H1 (cell line): ENCODE results near the gene PAK6. TPM values are rescaled to one million over a fixed set of nuclear protein-coding genes. Genes with fewer than 3 reads are reported as not detected.

Experiments
- CTCF ChIA-PET: fragments of 300-600 bp; sonication (Branson Sonifier 250); formaldehyde crosslinking; loops from one replicate; lab custom pipeline; 2021; ENCODE audit not compliant: partially characterized antibody; lab: Charles Lee
- POLR2A ChIA-PET: fragments of 300-600 bp; sonication (Branson Sonifier 250); formaldehyde crosslinking; loops from one replicate; lab custom pipeline; 2021; ENCODE audit warnings: inconsistent platforms; ENCODE audit not compliant: partially characterized antibody; lab: Charles Lee
- DNase-seq, 2 experiments: peaks; one replicate each; pipeline versions ENCODE4 v3.0.0 to v3.0.0-alpha.2; 2010 to 2022; ENCODE audit warnings: low spot score in 2 of 2, low read depth in 1 of 2, mixed read lengths in 1 of 2
- FAIRE-seq: peaks from 2 replicates; lab custom pipeline; 2011; peaks lifted over from hg19 to GRCh38; lab: Jason Lieb, UNC
- H2AFZ ChIP-seq: 2 replicates; pipeline ENCODE4 v1.8.1; 2012; ENCODE audit warnings: low read length, inconsistent platforms
- H2AK5ac ChIP-seq: 2 replicates; pipeline ENCODE4 v1.6.1; 2013; ENCODE audit warnings: low read depth, low read length
- H2BK120ac ChIP-seq: replicated peaks from 2 replicates; pipeline ENCODE3; 2013; ENCODE audit warnings: low read depth, low read length, inconsistent platforms
- H2BK12ac ChIP-seq: 2 replicates; pipeline ENCODE4 v1.6.1; 2013; ENCODE audit warnings: low read depth, low read length
- H2BK15ac ChIP-seq: 2 replicates; pipeline ENCODE4 v1.6.1; 2013; ENCODE audit warnings: low read length
- H2BK20ac ChIP-seq: 2 replicates; pipeline ENCODE4 v1.6.1; 2013; ENCODE audit warnings: low read length
- H2BK5ac ChIP-seq: 2 replicates; pipeline ENCODE4 v1.6.1; 2013; ENCODE audit warnings: low read depth, low read length
- H3K14ac ChIP-seq: 2 replicates; pipeline ENCODE4 v1.6.1; 2013; ENCODE audit warnings: inconsistent platforms; ENCODE audit not compliant: insufficient read length
- H3K18ac ChIP-seq: 2 replicates; pipeline ENCODE4 v1.6.1; 2013; ENCODE audit warnings: low read length; ENCODE audit errors: extremely low read depth
- H3K23ac ChIP-seq: 2 replicates; pipeline ENCODE4 v1.6.1; 2013; ENCODE audit warnings: inconsistent platforms; ENCODE audit not compliant: insufficient read length
- H3K23me2 ChIP-seq: 2 replicates; pipeline ENCODE4 v1.6.1; 2013; ENCODE audit warnings: low read depth, low read length
- H3K27ac ChIP-seq: 2 replicates; pipeline ENCODE4 v1.6.1; 2011; ENCODE audit warnings: low read depth, low read length, inconsistent platforms
- H3K27me3 ChIP-seq, 4 experiments: replicated peaks in 1 of 4; 1 replicate in 1 of 4; 2 replicates in 3 of 4; pipeline versions ENCODE4 v1.6.1 to v1.8.1; 2011 to 2013; ENCODE audit warnings: low read length in 3 of 4, mild to moderate bottlenecking in 3 of 4, inconsistent platforms in 2 of 4, mixed read lengths in 2 of 4, moderate library complexity in 1 of 4; ENCODE audit not compliant: control insufficient read depth in 3 of 4, insufficient read depth in 3 of 4; ENCODE audit errors: extremely low read depth in 1 of 4
- H3K36me3 ChIP-seq, 4 experiments: 2 replicates each; pipeline versions ENCODE4 v1.6.1 to v1.8.1; 2011 to 2013; ENCODE audit warnings: mild to moderate bottlenecking in 4 of 4, low read length in 3 of 4, moderate library complexity in 2 of 4, control low read depth in 1 of 4, inconsistent platforms in 1 of 4; ENCODE audit not compliant: insufficient read depth in 4 of 4, control insufficient read depth in 2 of 4
- H3K4ac ChIP-seq: replicated peaks from 2 replicates; pipeline ENCODE3; 2013; ENCODE audit warnings: low read length, low read depth, mixed read lengths, inconsistent platforms; ENCODE audit not compliant: insufficient read length
- H3K4me1 ChIP-seq, 4 experiments: replicated peaks in 1 of 4; 1 replicate in 1 of 4; 2 replicates in 3 of 4; pipeline versions ENCODE4 v1.6.1 to v1.8.1; 2011 to 2013; ENCODE audit warnings: low read length in 3 of 4, inconsistent platforms in 2 of 4, mixed read lengths in 1 of 4; ENCODE audit not compliant: insufficient read depth in 4 of 4, control insufficient read depth in 3 of 4
- H3K4me2 ChIP-seq, 2 experiments: 2 replicates each; pipeline versions ENCODE4 v1.6.1 to v1.8.1; 2011 to 2013; ENCODE audit warnings: low read depth in 2 of 2, low read length in 2 of 2, control low read depth in 1 of 2, inconsistent platforms in 1 of 2, mild to moderate bottlenecking in 1 of 2; ENCODE audit not compliant: insufficient read depth in 1 of 2
- H3K4me3 ChIP-seq, 4 experiments: fragments of 200-600, 300-600 bp in 1 of 4; sonication (generic), shearing (Covaris generic), sonication (Bioruptor Twin) in 1 of 4; 2 replicates each; pipeline versions ENCODE4 v1.5.1 to v1.8.1; 2011 to 2016; ENCODE audit warnings: low read length in 4 of 4, low read depth in 3 of 4, control low read depth in 2 of 4, inconsistent platforms in 2 of 4, mild to moderate bottlenecking in 2 of 4, mixed read lengths in 1 of 4, moderate library complexity in 1 of 4; ENCODE audit not compliant: insufficient read depth in 2 of 4; ENCODE audit errors: extremely low read depth in 1 of 4
- H3K56ac ChIP-seq: replicated peaks from 2 replicates; pipeline ENCODE3; 2013; ENCODE audit warnings: low read depth, mild to moderate bottlenecking, mixed read lengths, low read length, inconsistent platforms; ENCODE audit not compliant: insufficient read length
- H3K79me1 ChIP-seq: 2 replicates; pipeline ENCODE4 v1.6.1; 2013; ENCODE audit warnings: low read depth, low read length, control low read depth
- H3K79me2 ChIP-seq, 2 experiments: 2 replicates each; pipeline versions ENCODE4 v1.6.1 to v1.8.1; 2012 to 2013; ENCODE audit warnings: low read length in 2 of 2, mild to moderate bottlenecking in 2 of 2, inconsistent platforms in 1 of 2; ENCODE audit not compliant: insufficient read depth in 2 of 2, control insufficient read depth in 1 of 2
- H3K9ac ChIP-seq, 4 experiments: replicated peaks in 1 of 4; 1 replicate in 1 of 4; 2 replicates in 3 of 4; pipeline versions ENCODE4 v1.6.1 to v1.8.1; 2011 to 2013; ENCODE audit warnings: low read depth in 3 of 4, low read length in 3 of 4, control low read depth in 2 of 4, mild to moderate bottlenecking in 2 of 4, moderate library complexity in 2 of 4, inconsistent platforms in 1 of 4; ENCODE audit errors: extremely low read depth in 1 of 4
- H3K9me3 ChIP-seq, 2 experiments: 2 replicates each; pipeline versions ENCODE4 v1.6.1 to v1.8.1; 2012 to 2013; ENCODE audit warnings: mild to moderate bottlenecking in 2 of 2, moderate library complexity in 2 of 2, control low read depth in 1 of 2, inconsistent platforms in 1 of 2, low read depth in 1 of 2, low read length in 1 of 2, mixed read lengths in 1 of 2; ENCODE audit not compliant: insufficient read depth in 2 of 2
- H4K20me1 ChIP-seq, 2 experiments: replicated peaks in 1 of 2; 2 replicates each; pipeline versions ENCODE3 to v1.8.1; 2011 to 2013; ENCODE audit warnings: inconsistent platforms in 2 of 2, low read length in 2 of 2, mild to moderate bottlenecking in 1 of 2; ENCODE audit not compliant: insufficient read depth in 2 of 2, control insufficient read depth in 1 of 2
- H4K5ac ChIP-seq: 2 replicates; pipeline ENCODE4 v1.6.1; 2013; ENCODE audit warnings: low read length, low read depth, mixed read lengths, inconsistent platforms; ENCODE audit not compliant: insufficient read length
- H4K8ac ChIP-seq: 2 replicates; pipeline ENCODE4 v1.8.0; 2013; ENCODE audit warnings: mild to moderate bottlenecking, moderate library complexity, low read length, inconsistent platforms; ENCODE audit not compliant: insufficient read depth; ENCODE audit errors: extremely low read depth
- H4K91ac ChIP-seq: replicated peaks from 2 replicates; pipeline ENCODE3; 2013; ENCODE audit warnings: low read length, mixed read lengths, inconsistent platforms; ENCODE audit not compliant: insufficient read length
- CEBPB ChIP-seq: IDR thresholded peaks from 2 replicates; pipeline ENCODE4 v1.6.1; 2012; ENCODE audit warnings: low read depth, low read length
- NRF1 ChIP-seq: IDR thresholded peaks from 2 replicates; pipeline ENCODE4 v1.6.1; 2011; ENCODE audit warnings: mild to moderate bottlenecking, low read depth, low read length, improper control_type of control experiment
- RBBP5 ChIP-seq: IDR thresholded peaks from 2 replicates; pipeline ENCODE4 v1.7.1; 2012; ENCODE audit warnings: low read depth, mild to moderate bottlenecking, inconsistent platforms, low read length, moderate library complexity, borderline replicate concordance
- SP1 ChIP-seq: IDR thresholded peaks from 2 replicates; pipeline ENCODE4 v1.6.1; 2011; ENCODE audit warnings: low read depth, low read length
- WGBS, 2 experiments: shearing (Covaris generic) in 1 of 2; methylation state at CpG; one replicate each; pipeline versions ENCODE4 v1.1.6 to v1.1.7; 2013 to 2015; ENCODE audit warnings: low lambda C conversion rate in 2 of 2, mixed read lengths in 2 of 2, inconsistent platforms in 1 of 2, low coverage in 1 of 2, missing lambda C conversion rate in 1 of 2; ENCODE audit not compliant: insufficient replicate concordance in 2 of 2, insufficient coverage in 1 of 2, insufficient read length in 1 of 2; ENCODE audit errors: extremely low coverage in 1 of 2, missing lambda C conversion rate in 1 of 2; 5-methylcytosine and 5-hydroxymethylcytosine counted together
- polyA plus RNA-seq, 7 experiments: library from polyadenylated mRNA; depleted of rRNA in 3 of 7; stranded (reverse) in 5 of 7; unstranded in 2 of 7; fragments of >200 nt in 5 of 7; fragments of 200-250 nt in 2 of 7; gene quantifications; 1 replicate in 5 of 7; 2 replicates in 1 of 7; 4 replicates in 1 of 7; pipeline versions ENCODE4 v1.2.1 to v1.2.3, GENCODE V29; 2011 to 2013; ENCODE audit warnings: missing spikeins in 2 of 7, mixed read lengths in 2 of 7
- total RNA-seq: library from RNA; stranded (reverse); fragmentation: NEBNext Ultra II Directional; extraction: Animal tissue kit (Norgen Biotek cat#: 25700); gene quantifications from 2 replicates; pipeline ENCODE4 v1.2.1, GENCODE V29; 2021

Gene PAK6
- total and polyA plus RNA-seq, 2 of the 8 experiments (the other 6 are each of a cell fraction or from before 2014, with no cell fraction given) = 6.9 to 9.4 TPM

DNA sequence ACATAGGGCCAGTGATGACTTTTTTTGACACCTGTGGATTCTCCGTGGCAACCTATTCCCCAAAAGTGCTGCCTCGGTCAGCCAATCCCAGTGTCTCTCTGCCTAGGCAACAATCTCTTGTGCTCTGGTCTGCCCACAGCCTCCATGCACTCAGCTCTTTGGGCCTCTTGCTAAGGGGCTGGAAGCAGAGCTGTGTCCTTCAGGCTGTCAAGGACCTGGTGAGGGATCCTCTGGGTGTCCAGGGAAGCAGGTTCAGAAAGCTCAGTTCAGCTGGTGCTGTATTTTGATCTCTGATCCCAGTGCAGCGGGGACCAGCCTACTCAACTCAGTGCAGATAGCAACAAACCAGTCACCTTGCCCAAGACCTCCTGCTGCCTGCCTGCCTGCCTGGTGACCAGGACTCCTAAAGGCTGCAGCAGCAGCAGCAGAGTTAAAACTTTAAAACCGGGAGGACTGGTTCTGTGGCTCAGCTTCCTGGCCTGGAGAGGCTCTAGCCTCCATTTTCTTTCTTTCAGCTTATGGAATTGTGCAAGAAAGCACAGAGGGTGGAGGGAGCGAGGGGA is 6.2 kb downstream of the PAK6 start:
- no peak overlapping the region for H3K9ac ChIP-seq
- no peaks in the 10 kb centered on the region for H3K9me3 ChIP-seq
- TF ChIP-seq SP1 (0 out of 2 replicates have a peak, but pooled peaks have one; percentile 11), CEBPB (0 out of 2 replicates have a peak, but pooled peaks have one; percentile 28), RBBP5 (peak; percentile 48; the same call in 1 of the 2 replicates), NRF1 (no peak)
- TF ChIP-seq, all 59 proteins: peak for 3
- Histone ChIP-seq H3K4me1 (peaks cover 0 to 11% (median 9%) of the 10 kb centered on the region in 4 experiments; a peak in 4 of 7 replicates), H4K5ac (no peak overlapping the region), H3K4ac (no peak overlapping the region), H3K36me3 (no peaks in the 10 kb centered on the region), H4K20me1 (no peaks in the 10 kb centered on the region), H3K18ac (peak overlapping the region; percentile 78; the same call in 1 of the 2 replicates), H4K8ac (no peak overlapping the region; the same call in 1 of the 2 replicates), H2AK5ac (no peak overlapping the region), H3K56ac (no peak overlapping the region), H2BK5ac (peak overlapping the region; percentile 49; the same call in 1 of the 2 replicates), H2BK120ac (no peak overlapping the region), H2BK15ac (peak overlapping the region; percentile 53), H2BK12ac (no peak overlapping the region), H3K79me2 (no peaks in the 10 kb centered on the region), H2AFZ (no peak overlapping the region), H3K14ac (no peak overlapping the region), H3K27ac (no peak overlapping the region), H3K27me3 (0 out of 7 replicates have a peak, but pooled peaks cover 0 to 2% (median 0%) of the 10 kb centered on the region in 4 experiments), H3K4me2 (peak overlapping the region in 1 of 2 experiments; percentile 38; a peak in 1 of 4 replicates), H4K91ac (peak overlapping the region; percentile 33), H2BK20ac (peak overlapping the region; percentile 7; the same call in 1 of the 2 replicates), H3K23me2 (no peaks in the 10 kb centered on the region), H3K79me1 (no peaks in the 10 kb centered on the region), H3K23ac (no peak overlapping the region), H3K4me3 (no peak overlapping the region)
- 84% methylated on average over 5 of the region's 5 CpGs; no CpG with 5 or more reads in 1 of the 2 experiments for WGBS, 2 experiments
- POLR2A ChIA-PET = interaction anchor here (0.7 to 1.7 kb wide), 5 partner anchors 9 to 64 kb away, joined by 3 to 6 read pairs (median 3); no protein-coding TSS in a partner anchor
- FAIRE-seq (no peak), DNase-seq (no peak)
- CTCF ChIA-PET = interaction anchor here (1.0 to 46.3 kb wide), 8 partner anchors 8 to 171 kb away, joined by 3 to 1340 read pairs (median 6); no protein-coding TSS in a partner anchor
